GM21367 (cell line): ENCODE data around the gene LSS.
"Not testable (repeated sequence)": the region's sequence is repeated elsewhere in the genome, so short reads cannot be mapped to it uniquely, and the experiment has no call there.

Experiments used
- ATAC-seq: cut with Tn5 transposase; IDR thresholded peaks from one replicate; pipeline ENCODE4 v1.9.1; 2021; ENCODE audit not compliant: unreplicated experiment

Gene LSS

GRCh38 chr21:46141767-46142581 is 86.6 kb downstream of the LSS start:
- no peak for ATAC-seq

- not testable (repeated sequence) for ATAC-seq
Measured at GRCh38 chr21:46140352-46141003, 88.1 kb downstream of the LSS start.

DNA sequence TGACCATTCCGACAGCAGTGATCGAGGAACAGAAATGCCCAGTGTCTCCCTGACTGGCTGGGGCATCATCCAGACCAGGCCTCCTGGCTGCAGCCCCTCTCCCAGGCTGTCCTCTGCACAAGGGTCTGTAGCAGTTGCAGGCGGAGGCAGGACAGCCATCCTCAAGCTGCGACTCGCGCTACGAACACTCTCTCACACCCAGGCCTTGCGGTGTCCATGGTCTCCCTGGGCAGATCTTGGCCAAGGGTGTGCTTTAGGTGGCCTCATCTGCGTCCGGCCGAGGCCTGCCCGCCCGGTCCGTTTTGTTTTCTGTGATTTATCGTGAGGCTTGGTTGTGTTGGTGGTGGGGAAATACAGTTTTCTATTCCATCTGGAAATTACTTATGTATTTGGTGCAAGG is 88.9 kb downstream of the LSS start:
- no peak for ATAC-seq

GRCh38 chr21:46138383-46138970 is 90.1 kb downstream of the LSS start:
- ATAC-seq, result no peak
